Stimulated activated memory B cell treated with anti-CD40 and anti-IgM and Interleukin-4, amounts not matched to agents 10 μg/mL and 1 μg/mL and 100 μg/mL, for 72 hours (primary cell): ENCODE measurements around the gene HECTD4.
"Not testable (repeated sequence)": the region's sequence is repeated elsewhere in the genome, so short reads cannot be mapped to it uniquely, and the experiment has no call there.

Source experiments
- ATAC-seq: fragments of 150-1000 bp; cut with Tn5 transposase; 2 replicates; pipeline ENCODE4 v1.10.0; 2021
- H3K27ac Mint-ChIP-seq: one replicate; pipeline ENCODE4 v1.8.0; 2022; ENCODE audit warnings: mild to moderate bottlenecking, mixed read lengths
- H3K27me3 Mint-ChIP-seq: one replicate; pipeline ENCODE4 v1.8.0; 2022; ENCODE audit warnings: mixed read lengths
- H3K36me3 Mint-ChIP-seq: one replicate; pipeline ENCODE4 v1.8.0; 2022; ENCODE audit warnings: mixed read lengths
- H3K4me1 Mint-ChIP-seq: one replicate; pipeline ENCODE4 v1.8.0; 2022; ENCODE audit warnings: mixed read lengths
- H3K4me3 Mint-ChIP-seq: one replicate; pipeline ENCODE4 v1.8.0; 2022; ENCODE audit warnings: mild to moderate bottlenecking, moderate library complexity, mixed read lengths
- H3K9me3 Mint-ChIP-seq: one replicate; pipeline ENCODE4 v1.8.0; 2022; ENCODE audit warnings: mixed read lengths

The HECTD4 gene

GRCh38 chr12:112349431-112349830 is 32.8 kb downstream of the HECTD4 start:
- no peak for ATAC-seq
- H3K27me3 Mint-ChIP-seq = no peaks in the 10 kb centered on the region
- H3K4me1 Mint-ChIP-seq = peaks cover 65% of the 10 kb centered on the region
- no peak overlapping the region for H3K27ac Mint-ChIP-seq
- peaks cover 4% of the 10 kb centered on the region for H3K36me3 Mint-ChIP-seq
- no peaks in the 10 kb centered on the region for H3K9me3 Mint-ChIP-seq
- H3K4me3 Mint-ChIP-seq = no peak overlapping the region

- H3K27ac Mint-ChIP-seq, H3K9me3 Mint-ChIP-seq, ATAC-seq, H3K36me3 Mint-ChIP-seq, H3K27me3 Mint-ChIP-seq, H3K4me3 Mint-ChIP-seq: not testable (repeated sequence)
- peaks cover 65% of the 10 kb centered on the region for H3K4me1 Mint-ChIP-seq
Measured at GRCh38 chr12:112348926-112349325, 33.3 kb downstream of the HECTD4 start.

GRCh38 chr12:112347581-112347982 is 34.6 kb downstream of the HECTD4 start:
- ATAC-seq = no peak
- Mint-ChIP-seq H3K4me1 (peaks cover 63% of the 10 kb centered on the region), H3K27ac (no peak overlapping the region), H3K27me3 (no peaks in the 10 kb centered on the region), H3K9me3 (no peaks in the 10 kb centered on the region), H3K4me3 (no peak overlapping the region), H3K36me3 (peaks cover 4% of the 10 kb centered on the region)

- Mint-ChIP-seq H3K4me3 (no peak overlapping the region), H3K36me3 (peaks cover 4% of the 10 kb centered on the region), H3K27ac (no peak overlapping the region), H3K4me1 (peaks cover 56% of the 10 kb centered on the region), H3K9me3 (no peaks in the 10 kb centered on the region), H3K27me3 (no peaks in the 10 kb centered on the region)
- no peak for ATAC-seq
Measured at GRCh38 chr12:112346194-112346593, 36.0 kb downstream of the HECTD4 start.

- Mint-ChIP-seq H3K27ac (no peak overlapping the region), H3K27me3 (no peaks in the 10 kb centered on the region), H3K36me3 (peaks cover 4% of the 10 kb centered on the region), H3K4me1 (peaks cover 44% of the 10 kb centered on the region), H3K4me3 (no peak overlapping the region), H3K9me3 (no peaks in the 10 kb centered on the region)
- ATAC-seq = no peak
Measured at GRCh38 chr12:112344220-112344619, 38.0 kb downstream of the HECTD4 start.

- Mint-ChIP-seq H3K9me3 (peaks cover 3% of the 10 kb centered on the region), H3K4me3 (no peak overlapping the region), H3K27ac (no peak overlapping the region), H3K27me3 (no peaks in the 10 kb centered on the region), H3K4me1 (peaks cover 51% of the 10 kb centered on the region), H3K36me3 (peaks cover 14% of the 10 kb centered on the region)
- ATAC-seq = no peak
Measured at GRCh38 chr12:112342587-112342986, 39.6 kb downstream of the HECTD4 start.

GRCh38 chr12:112341046-112341825 is 41.0 kb downstream of the HECTD4 start:
- H3K9me3 Mint-ChIP-seq = peaks cover 3% of the 10 kb centered on the region
- H3K36me3 Mint-ChIP-seq = peaks cover 14% of the 10 kb centered on the region
- ATAC-seq = no peak
- peaks cover 41% of the 10 kb centered on the region for H3K4me1 Mint-ChIP-seq
- no peak overlapping the region for H3K4me3 Mint-ChIP-seq
- H3K27me3 Mint-ChIP-seq = no peaks in the 10 kb centered on the region
- H3K27ac Mint-ChIP-seq = no peak overlapping the region

GRCh38 chr12:112340230-112340629 is 42.0 kb downstream of the HECTD4 start:
- H3K27me3 Mint-ChIP-seq = no peaks in the 10 kb centered on the region
- ATAC-seq = no peak
- peaks cover 3% of the 10 kb centered on the region for H3K9me3 Mint-ChIP-seq
- H3K36me3 Mint-ChIP-seq = peaks cover 14% of the 10 kb centered on the region
- H3K4me1 Mint-ChIP-seq = peaks cover 32% of the 10 kb centered on the region
- no peak overlapping the region for H3K4me3 Mint-ChIP-seq
- no peak overlapping the region for H3K27ac Mint-ChIP-seq

- H3K9me3 Mint-ChIP-seq, H3K4me3 Mint-ChIP-seq, H3K27ac Mint-ChIP-seq, ATAC-seq, H3K27me3 Mint-ChIP-seq: not testable (repeated sequence)
- Mint-ChIP-seq H3K4me1 (peaks cover 30% of the 10 kb centered on the region), H3K36me3 (peaks cover 16% of the 10 kb centered on the region)
Measured at GRCh38 chr12:112334999-112335398, 47.2 kb downstream of the HECTD4 start.

- Mint-ChIP-seq H3K9me3 (peaks cover 3% of the 10 kb centered on the region), H3K36me3 (peaks cover 9% of the 10 kb centered on the region), H3K4me1 (peaks cover 30% of the 10 kb centered on the region), H3K4me3 (no peak overlapping the region), H3K27me3 (no peaks in the 10 kb centered on the region), H3K27ac (no peak overlapping the region)
- no peak for ATAC-seq
Measured at GRCh38 chr12:112333019-112333418, 49.2 kb downstream of the HECTD4 start.

GRCh38 chr12:112331886-112332285 is 50.3 kb downstream of the HECTD4 start:
- Mint-ChIP-seq H3K4me3 (no peak overlapping the region), H3K9me3 (peaks cover 3% of the 10 kb centered on the region), H3K27ac (no peak overlapping the region), H3K4me1 (peaks cover 33% of the 10 kb centered on the region), H3K36me3 (peaks cover 6% of the 10 kb centered on the region), H3K27me3 (no peaks in the 10 kb centered on the region)
- no peak for ATAC-seq

GRCh38 chr12:112330706-112331105 is 51.5 kb downstream of the HECTD4 start:
- no peak overlapping the region for H3K27ac Mint-ChIP-seq
- H3K9me3 Mint-ChIP-seq = peaks cover 3% of the 10 kb centered on the region
- H3K4me3 Mint-ChIP-seq = no peak overlapping the region
- peaks cover 33% of the 10 kb centered on the region for H3K4me1 Mint-ChIP-seq
- no peaks in the 10 kb centered on the region for H3K27me3 Mint-ChIP-seq
- no peak for ATAC-seq
- H3K36me3 Mint-ChIP-seq = peaks cover 6% of the 10 kb centered on the region

GRCh38 chr12:112328456-112329124 is 53.6 kb downstream of the HECTD4 start:
- Mint-ChIP-seq H3K27ac (no peak overlapping the region), H3K4me3 (no peak overlapping the region)
- no peak for ATAC-seq

GRCh38 chr12:112327209-112327938 is 54.9 kb downstream of the HECTD4 start:
- Mint-ChIP-seq H3K27ac (no peak overlapping the region), H3K9me3 (no peaks in the 10 kb centered on the region), H3K4me3 (no peak overlapping the region), H3K27me3 (no peaks in the 10 kb centered on the region), H3K36me3 (no peaks in the 10 kb centered on the region), H3K4me1 (peaks cover 43% of the 10 kb centered on the region)
- no peak for ATAC-seq

More at GRCh38 chr12:112328456-112329124, 53.6 kb downstream of the HECTD4 start:
- Mint-ChIP-seq H3K36me3 (no peaks in the 10 kb centered on the region), H3K27me3 (no peaks in the 10 kb centered on the region), H3K4me1 (peaks cover 45% of the 10 kb centered on the region), H3K9me3 (no peaks in the 10 kb centered on the region)

GRCh38 chr12:112325622-112326207 is 56.5 kb downstream of the HECTD4 start:
- Mint-ChIP-seq H3K9me3 (no peaks in the 10 kb centered on the region), H3K27me3 (no peaks in the 10 kb centered on the region)

More at GRCh38 chr12:112325622-112326207, 56.5 kb downstream of the HECTD4 start:
- Mint-ChIP-seq H3K4me3 (no peak overlapping the region), H3K4me1 (peaks cover 47% of the 10 kb centered on the region), H3K36me3 (no peaks in the 10 kb centered on the region), H3K27ac (no peak overlapping the region)
- ATAC-seq = no peak
